Muscle layer of duodenum (tissue), 2 donors: ENCODE results near the gene KMT2D.

ENCODE experiments used
- H3K27ac ChIP-seq: one replicate; pipeline ENCODE4 v1.7.0; 2013; ENCODE audit warnings: mild to moderate bottlenecking, low read length
- H3K27me3 ChIP-seq: one replicate; pipeline ENCODE4 v1.7.0; 2013; ENCODE audit warnings: low read depth, mild to moderate bottlenecking, control low read depth, low read length
- H3K36me3 ChIP-seq, 2 donors: one replicate each; pipeline ENCODE4 v1.7.0; 2013; ENCODE audit warnings: low read length in 2 of 2, control low read depth in 1 of 2, mild to moderate bottlenecking in 1 of 2; ENCODE audit not compliant: insufficient read depth in 2 of 2, control insufficient read depth in 1 of 2
- H3K4me1 ChIP-seq, 2 donors: one replicate each; pipeline ENCODE4 v1.7.0; 2013; ENCODE audit warnings: low read length in 2 of 2, mild to moderate bottlenecking in 2 of 2, control low read depth in 1 of 2, moderate library complexity in 1 of 2; ENCODE audit not compliant: insufficient read depth in 2 of 2, control insufficient read depth in 1 of 2
- H3K4me3 ChIP-seq, 2 donors: one replicate each; pipeline ENCODE4 v1.7.0; 2013; ENCODE audit warnings: low read length in 2 of 2, low read depth in 1 of 2, mild to moderate bottlenecking in 1 of 2
- H3K9me3 ChIP-seq, 2 donors: one replicate each; pipeline ENCODE4 v1.7.0; 2013; ENCODE audit warnings: low read length in 2 of 2, control low read depth in 1 of 2, mild to moderate bottlenecking in 1 of 2; ENCODE audit not compliant: control insufficient read depth in 1 of 2
- donor health status: healthy.

Gene KMT2D

GRCh38 chr12:49038291-49038955 is 22.2 kb downstream of the KMT2D start:
- H3K36me3 ChIP-seq = peaks cover 71 to 87% of the 10 kb centered on the region in 2 donors
- no peak overlapping the region for H3K27ac ChIP-seq
- H3K4me1 ChIP-seq = peaks cover 0 to 2% of the 10 kb centered on the region in 2 donors
- no peaks in the 10 kb centered on the region for H3K27me3 ChIP-seq
- H3K4me3 ChIP-seq = no peak overlapping the region
- no peaks in the 10 kb centered on the region for H3K9me3 ChIP-seq

- Histone ChIP-seq H3K36me3 (peaks cover 71 to 87% of the 10 kb centered on the region in 2 donors), H3K27ac (no peak overlapping the region), H3K4me3 (no peak overlapping the region), H3K4me1 (peaks cover 0 to 7% of the 10 kb centered on the region in 2 donors), H3K27me3 (no peaks in the 10 kb centered on the region), H3K9me3 (no peaks in the 10 kb centered on the region)
These were observed 22.7 kb downstream of the KMT2D start for GRCh38 chr12:49037947-49038237.

DNA sequence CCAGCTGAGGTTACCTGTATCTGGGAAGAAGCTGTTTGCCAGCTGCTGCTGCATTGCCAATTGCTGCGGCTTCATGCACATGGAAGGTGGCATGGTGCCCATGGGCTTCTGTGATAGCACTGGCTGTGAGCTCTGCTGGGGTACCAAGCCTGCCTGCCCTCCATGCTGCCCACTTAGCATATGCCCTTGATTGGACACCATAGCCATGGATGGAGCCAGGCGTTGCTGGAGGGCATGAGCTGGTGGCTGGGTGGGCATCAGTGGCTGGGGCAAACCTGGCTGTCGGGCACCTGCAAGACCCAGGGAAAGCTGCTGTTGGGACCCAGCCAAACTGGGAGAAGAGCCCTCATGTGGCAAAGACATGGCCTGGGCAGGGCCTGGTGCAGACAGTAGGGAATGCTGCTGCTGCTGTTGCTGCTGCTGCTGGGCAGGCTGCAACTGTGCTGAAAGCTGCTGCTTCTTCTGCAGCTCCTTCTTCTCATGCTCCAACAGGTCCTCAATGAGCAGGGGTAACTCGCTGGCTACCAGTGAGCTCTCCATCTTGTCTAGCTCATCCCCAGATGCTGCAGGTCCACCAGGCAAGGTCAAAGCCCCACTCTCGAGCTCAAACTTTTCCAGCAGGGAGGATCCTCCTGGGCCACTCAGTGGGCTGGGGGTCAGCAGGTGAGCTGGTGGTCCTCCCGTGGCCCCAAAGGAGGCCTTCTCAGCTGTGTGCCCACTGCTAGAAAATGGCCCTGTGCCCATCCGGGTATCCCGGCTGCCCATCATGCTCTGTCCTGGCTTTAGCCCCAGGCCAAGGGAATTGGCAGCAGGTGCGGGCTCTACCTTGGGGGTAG is 23.3 kb downstream of the KMT2D start:
- no peaks in the 10 kb centered on the region for H3K27me3 ChIP-seq
- no peak overlapping the region for H3K4me3 ChIP-seq
- peaks cover 70 to 87% of the 10 kb centered on the region in 2 donors for H3K36me3 ChIP-seq
- H3K27ac ChIP-seq = no peak overlapping the region
- H3K9me3 ChIP-seq = no peaks in the 10 kb centered on the region
- H3K4me1 ChIP-seq = peaks cover 0 to 13% of the 10 kb centered on the region in 2 donors

DNA sequence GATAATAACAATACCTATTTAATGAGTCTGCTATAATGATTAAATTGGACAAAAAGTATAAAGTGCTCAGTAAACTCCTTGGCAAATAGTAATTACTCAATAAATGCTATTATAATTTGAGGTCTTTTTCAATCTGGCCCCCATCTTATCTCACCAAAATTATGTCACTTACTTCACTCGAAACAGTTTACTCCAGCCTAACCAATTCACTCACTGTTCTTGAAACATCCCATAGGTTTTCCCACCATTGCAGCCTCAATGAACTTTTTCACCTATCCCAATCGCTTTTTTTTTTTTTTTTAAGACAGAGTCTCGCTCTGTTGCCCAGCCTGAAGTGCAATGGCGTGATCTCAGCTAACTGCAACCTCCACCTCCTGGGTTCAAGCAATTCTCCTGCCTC is 24.6 kb downstream of the KMT2D start:
- H3K9me3 ChIP-seq = no peaks in the 10 kb centered on the region
- no peak overlapping the region for H3K4me3 ChIP-seq
- no peaks in the 10 kb centered on the region for H3K27me3 ChIP-seq
- peaks cover 0 to 17% of the 10 kb centered on the region in 2 donors for H3K4me1 ChIP-seq
- H3K27ac ChIP-seq = no peak overlapping the region
- peaks cover 72 to 86% of the 10 kb centered on the region in 2 donors for H3K36me3 ChIP-seq

DNA sequence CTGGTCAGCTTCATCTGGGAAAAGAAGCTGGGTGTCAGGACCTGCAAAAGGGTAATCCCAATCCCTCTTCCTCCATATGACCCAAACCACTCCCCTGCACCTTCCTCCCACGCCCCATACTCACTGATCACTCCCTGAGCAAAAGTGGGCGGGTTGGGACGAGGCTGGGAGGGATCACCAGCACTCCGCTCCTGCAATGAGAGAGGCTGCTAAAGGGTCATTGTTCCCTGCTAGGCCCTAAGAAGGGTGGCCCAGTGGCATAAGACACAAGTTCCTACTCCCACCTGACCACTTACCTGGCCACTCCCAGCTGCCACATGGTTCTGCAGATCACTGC is 26.3 kb downstream of the KMT2D start:
- Histone ChIP-seq H3K4me1 (peaks cover 0 to 17% of the 10 kb centered on the region in 2 donors), H3K27ac (no peak overlapping the region), H3K36me3 (peaks cover 78 to 82% of the 10 kb centered on the region in 2 donors), H3K9me3 (no peaks in the 10 kb centered on the region), H3K27me3 (no peaks in the 10 kb centered on the region), H3K4me3 (no peak overlapping the region)

- peaks cover 0 to 17% of the 10 kb centered on the region in 2 donors for H3K4me1 ChIP-seq
- H3K4me3 ChIP-seq = no peak overlapping the region
- peaks cover 78 to 82% of the 10 kb centered on the region in 2 donors for H3K36me3 ChIP-seq
- no peak overlapping the region for H3K27ac ChIP-seq
- no peaks in the 10 kb centered on the region for H3K9me3 ChIP-seq
- H3K27me3 ChIP-seq = no peaks in the 10 kb centered on the region
These were observed 26.8 kb downstream of the KMT2D start for GRCh38 chr12:49033611-49034285.

- Histone ChIP-seq H3K4me1 (peaks cover 0 to 17% of the 10 kb centered on the region in 2 donors), H3K27ac (no peak overlapping the region), H3K36me3 (peaks cover 79 to 82% of the 10 kb centered on the region in 2 donors), H3K4me3 (no peak overlapping the region), H3K9me3 (no peaks in the 10 kb centered on the region), H3K27me3 (no peaks in the 10 kb centered on the region)
These were observed 27.7 kb downstream of the KMT2D start for GRCh38 chr12:49032679-49033447.

GRCh38 chr12:49032276-49032675 is 28.3 kb downstream of the KMT2D start:
- peaks cover 79 to 82% of the 10 kb centered on the region in 2 donors for H3K36me3 ChIP-seq
- no peaks in the 10 kb centered on the region for H3K9me3 ChIP-seq
- H3K4me3 ChIP-seq = no peak overlapping the region
- H3K4me1 ChIP-seq = peaks cover 0 to 17% of the 10 kb centered on the region in 2 donors
- H3K27ac ChIP-seq = no peak overlapping the region
- H3K27me3 ChIP-seq = no peaks in the 10 kb centered on the region

DNA sequence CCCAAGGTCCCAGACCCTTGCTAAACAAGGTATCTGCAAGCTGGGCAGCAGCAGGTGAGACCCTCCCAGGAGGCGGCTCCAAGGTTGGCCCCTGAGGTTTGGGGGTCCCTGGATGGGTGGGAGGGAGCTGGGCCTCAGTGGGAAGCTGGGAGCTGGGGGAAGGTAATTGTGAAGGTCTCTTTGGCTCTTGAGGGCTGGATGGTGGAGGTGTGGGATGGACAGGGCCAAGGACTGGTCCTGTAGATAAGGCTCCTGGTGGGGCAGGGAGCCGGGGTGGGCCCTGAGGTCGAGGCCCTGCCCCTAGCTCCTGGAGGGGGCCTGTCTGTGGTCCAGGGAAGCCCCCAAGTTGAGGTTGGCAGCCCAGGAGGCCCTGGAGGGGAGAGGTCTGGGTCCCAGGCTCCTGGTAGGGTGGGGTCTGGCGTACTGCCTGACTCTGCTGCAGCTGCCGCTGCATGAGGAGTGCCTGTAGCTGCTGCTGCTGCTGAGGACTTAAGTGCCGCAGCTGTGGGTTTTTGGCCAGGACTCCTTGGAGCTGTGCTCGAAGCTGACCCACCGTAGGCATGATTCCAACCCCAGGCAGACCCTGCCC is 28.9 kb downstream of the KMT2D start:
- Histone ChIP-seq H3K27ac (no peak overlapping the region), H3K4me3 (no peak overlapping the region), H3K9me3 (no peaks in the 10 kb centered on the region), H3K27me3 (no peaks in the 10 kb centered on the region), H3K36me3 (peaks cover 74 to 82% of the 10 kb centered on the region in 2 donors), H3K4me1 (peaks cover 0 to 17% of the 10 kb centered on the region in 2 donors)

DNA sequence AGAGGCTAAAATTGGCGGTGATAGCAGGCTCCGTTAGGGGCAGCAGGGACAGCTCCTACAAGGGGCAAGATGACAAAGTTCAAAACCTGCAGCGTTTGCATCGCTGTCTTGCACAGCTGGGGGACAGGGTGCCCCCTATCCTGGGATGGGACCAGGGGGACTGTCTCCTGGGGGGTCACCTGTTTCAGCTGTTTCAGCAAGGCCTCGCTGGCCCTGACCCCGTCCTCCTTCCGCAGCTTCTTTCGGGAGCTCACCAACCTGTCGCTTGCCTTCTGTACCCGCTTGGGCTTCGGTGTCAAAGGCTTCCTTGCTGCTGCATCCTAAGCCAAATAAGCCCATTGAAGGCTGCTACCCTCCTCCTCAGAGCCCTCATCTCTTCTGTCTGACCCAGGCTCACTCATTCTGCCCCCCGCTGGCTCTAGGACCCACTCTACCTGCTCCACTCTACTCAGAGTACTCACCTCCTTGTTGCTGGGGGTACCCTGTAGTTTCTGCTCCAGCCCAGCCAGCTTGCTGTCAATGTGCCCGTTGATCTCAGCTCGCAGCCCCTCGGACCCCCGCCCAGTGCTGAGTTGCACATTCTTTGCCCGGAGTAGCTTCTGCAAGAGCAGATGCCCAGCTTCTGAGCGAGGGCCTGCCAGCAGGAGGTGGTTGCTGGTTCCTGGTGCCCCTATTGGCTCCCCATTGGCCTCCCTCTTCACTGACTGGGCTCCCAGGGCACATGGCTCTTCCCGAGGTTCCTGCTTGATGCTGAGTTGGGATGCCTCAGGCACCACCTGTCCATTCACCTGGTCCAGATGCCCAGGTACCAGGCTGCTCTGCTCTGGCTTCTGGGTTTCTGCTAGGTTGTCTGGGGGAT is 29.7 kb downstream of the KMT2D start:
- H3K27ac ChIP-seq = no peak overlapping the region
- no peaks in the 10 kb centered on the region for H3K27me3 ChIP-seq
- H3K9me3 ChIP-seq = no peaks in the 10 kb centered on the region
- no peak overlapping the region for H3K4me3 ChIP-seq
- peaks cover 0 to 17% of the 10 kb centered on the region in 2 donors for H3K4me1 ChIP-seq
- H3K36me3 ChIP-seq = peaks cover 79 to 88% of the 10 kb centered on the region in 2 donors
